Mucosa of gallbladder (tissue), 1 donor: Measurements from ENCODE around the gene CHRNA5. TPM values are rescaled to one million over a fixed set of nuclear protein-coding genes. Genes with fewer than 3 reads are reported as not detected.

Experiments
- DNase-seq: peaks from one replicate; pipeline ENCODE4 v3.0.0-alpha.2; 2020; ENCODE audit warnings: low spot score
- total RNA-seq: library from RNA; stranded (reverse); gene quantifications from one replicate; pipeline ENCODE4 v1.2.1, GENCODE V29; 2021
- donor health status: DM: no; HTN: no; CAD: no.

Gene CHRNA5
- total RNA-seq, 1 donor from 2014 or later, result 20.3 TPM

GRCh38 chr15:78620021-78620526 is 54.8 kb downstream of the CHRNA5 start:
- no peak for DNase-seq

GRCh38 chr15:78620527-78621421 is 55.5 kb downstream of the CHRNA5 start, which contains the start of gene CHRNA3:
CHRNA3 (minus strand) TSS chr15:78620996; CDS start chr15:78620794, 202 bp downstream.
- DNase-seq, result no peak

- DNase-seq, result no peak
Observed at GRCh38 chr15:78621810-78622402, 56.6 kb downstream of the CHRNA5 start.

- no peak for DNase-seq
Observed at GRCh38 chr15:78623786-78624497, 58.6 kb downstream of the CHRNA5 start.

GRCh38 chr15:78624651-78625590 is 59.6 kb downstream of the CHRNA5 start:
- no peak for DNase-seq

- DNase-seq, result no peak
Observed at GRCh38 chr15:78625606-78626280, 60.4 kb downstream of the CHRNA5 start.

GRCh38 chr15:78626381-78626995 is 61.2 kb downstream of the CHRNA5 start:
- DNase-seq, result no peak

GRCh38 chr15:78627348-78627747 is 62.0 kb downstream of the CHRNA5 start:
- DNase-seq, result no peak

GRCh38 chr15:78628227-78628626 is 62.9 kb downstream of the CHRNA5 start:
- no peak for DNase-seq

GRCh38 chr15:78629031-78629715 is 63.9 kb downstream of the CHRNA5 start:
- DNase-seq, result no peak

- DNase-seq, result no peak
Observed at GRCh38 chr15:78629716-78630065, 64.4 kb downstream of the CHRNA5 start.

GRCh38 chr15:78630886-78631633 is 65.7 kb downstream of the CHRNA5 start:
- DNase-seq, result no peak

GRCh38 chr15:78633348-78633747 is 68.0 kb downstream of the CHRNA5 start:
- no peak for DNase-seq

GRCh38 chr15:78634210-78635145 is 69.2 kb downstream of the CHRNA5 start:
- DNase-seq, result no peak

- no peak for DNase-seq
Observed at GRCh38 chr15:78635346-78635745, 70.0 kb downstream of the CHRNA5 start.

GRCh38 chr15:78636378-78636859 is 71.1 kb downstream of the CHRNA5 start:
- no peak for DNase-seq

GRCh38 chr15:78637776-78638435 is 72.6 kb downstream of the CHRNA5 start:
- DNase-seq, result no peak
